Fibroblast of skin of scalp (primary cell): ENCODE results near the gene ABCB9.

Source experiments
- DNase-seq: peaks from one replicate; pipeline ENCODE4 v3.0.0-alpha.2; 2013

ABCB9 gene

GRCh38 chr12:122961531-122962329 is 4.5 kb downstream of the ABCB9 start:
- DNase-seq = no peak

- no peak for DNase-seq
These were observed 6.1 kb downstream of the ABCB9 start for GRCh38 chr12:122960193-122960569.

- no peak for DNase-seq
These were observed 6.6 kb downstream of the ABCB9 start for GRCh38 chr12:122959566-122960192.

- no peak for DNase-seq
These were observed 7.9 kb downstream of the ABCB9 start for GRCh38 chr12:122958198-122958888.

- no peak for DNase-seq
These were observed 10.2 kb downstream of the ABCB9 start for GRCh38 chr12:122956035-122956434.

- DNase-seq = no peak
These were observed 11.1 kb downstream of the ABCB9 start for GRCh38 chr12:122955156-122955555.

GRCh38 chr12:122951979-122952892 is 14.0 kb downstream of the ABCB9 start:
- DNase-seq = peak; percentile 71

- DNase-seq = no peak
These were observed 14.9 kb downstream of the ABCB9 start for GRCh38 chr12:122951406-122951805.

- DNase-seq = no peak
These were observed 16.2 kb downstream of the ABCB9 start for GRCh38 chr12:122949816-122950675.

GRCh38 chr12:122949405-122949804 is 16.9 kb downstream of the ABCB9 start:
- no peak for DNase-seq

- DNase-seq = no peak
These were observed 17.7 kb downstream of the ABCB9 start for GRCh38 chr12:122948605-122949004.

- no peak for DNase-seq
These were observed 18.9 kb downstream of the ABCB9 start for GRCh38 chr12:122947352-122947792.

- peak; percentile 99 for DNase-seq
These were observed 19.4 kb downstream of the ABCB9 start for GRCh38 chr12:122946690-122947341.

- DNase-seq = no peak
These were observed 21.4 kb downstream of the ABCB9 start for GRCh38 chr12:122944605-122945592.

GRCh38 chr12:122943196-122943595 is 23.1 kb downstream of the ABCB9 start:
- no peak for DNase-seq

- no peak for DNase-seq
These were observed 23.6 kb downstream of the ABCB9 start for GRCh38 chr12:122942637-122943036.

- peak; percentile 44 for DNase-seq
These were observed 24.9 kb downstream of the ABCB9 start for GRCh38 chr12:122941351-122941750.

GRCh38 chr12:122939125-122939524 is 27.1 kb downstream of the ABCB9 start:
- no peak for DNase-seq

- no peak for DNase-seq
These were observed 28.6 kb downstream of the ABCB9 start for GRCh38 chr12:122937622-122938091.
